HG03108 (cell line): Measurements from ENCODE around the gene COLGALT1.
"Not testable (repeated sequence)": the region's sequence is repeated elsewhere in the genome, so short reads cannot be mapped to it uniquely, and the experiment has no call there.

ENCODE experiments used
- ATAC-seq: cut with Tn5 transposase; IDR thresholded peaks from one replicate; pipeline ENCODE4 v1.9.1; 2021; ENCODE audit warnings: moderate library complexity; ENCODE audit not compliant: unreplicated experiment

The COLGALT1 gene

GRCh38 chr19:17557466-17557865 lies 2.0 kb downstream of the COLGALT1 start:
- no peak for ATAC-seq

- ATAC-seq, result no peak
Measured at GRCh38 chr19:17560205-17560595, 4.8 kb downstream of the COLGALT1 start.

GRCh38 chr19:17562097-17562496 lies 6.6 kb downstream of the COLGALT1 start:
- ATAC-seq, result no peak

GRCh38 chr19:17562561-17562960 lies 7.1 kb downstream of the COLGALT1 start:
- ATAC-seq, result no peak

- ATAC-seq, result no peak
Measured at GRCh38 chr19:17564781-17565180, 9.3 kb downstream of the COLGALT1 start.

- ATAC-seq, result no peak
Measured at GRCh38 chr19:17565611-17566010, 10.2 kb downstream of the COLGALT1 start.

GRCh38 chr19:17567940-17568339 lies 12.5 kb downstream of the COLGALT1 start:
- ATAC-seq, result no peak

GRCh38 chr19:17570291-17570690 lies 14.8 kb downstream of the COLGALT1 start:
- ATAC-seq, result not testable (repeated sequence)

GRCh38 chr19:17570791-17571190 lies 15.3 kb downstream of the COLGALT1 start:
- ATAC-seq, result no peak

GRCh38 chr19:17572638-17573037 lies 17.2 kb downstream of the COLGALT1 start:
- ATAC-seq, result no peak

- ATAC-seq, result no peak
Measured at GRCh38 chr19:17575871-17576757, 20.7 kb downstream of the COLGALT1 start.

GRCh38 chr19:17576758-17577456 lies 21.5 kb downstream of the COLGALT1 start:
- ATAC-seq, result no peak

GRCh38 chr19:17577457-17578097 lies 22.1 kb downstream of the COLGALT1 start:
- ATAC-seq, result no peak

GRCh38 chr19:17579661-17580244 lies 24.3 kb downstream of the COLGALT1 start:
- ATAC-seq, result no peak

GRCh38 chr19:17580470-17581144 lies 25.2 kb downstream of the COLGALT1 start:
- no peak for ATAC-seq

- no peak for ATAC-seq
Measured at GRCh38 chr19:17581211-17581874, 25.9 kb downstream of the COLGALT1 start.

- no peak for ATAC-seq
Measured at GRCh38 chr19:17582613-17583012, 27.2 kb downstream of the COLGALT1 start.

- ATAC-seq, result no peak
Measured at GRCh38 chr19:17584132-17584531, 28.7 kb downstream of the COLGALT1 start.

- not testable (repeated sequence) for ATAC-seq
Measured at GRCh38 chr19:17585395-17585794, 29.9 kb downstream of the COLGALT1 start.

- no peak for ATAC-seq
Measured at GRCh38 chr19:17590866-17591265, 35.4 kb downstream of the COLGALT1 start.
